ENCODE results near the gene PTH2R. TPM values are rescaled to one million over a fixed set of nuclear protein-coding genes. Genes with fewer than 3 reads are reported as not detected.
A peak's percentile ranks its signal among the peaks of the same experiment; 100 is the strongest.

PTH2R gene
- total RNA-seq, 1 experiment from 2014 or later: not detected

GRCh38 chr2:208361077-208361441, 45.5 kb upstream of the PTH2R start:
- ChIA-PET POLR2A (ENCODE audit: low non-redundant PET) (no interaction called here), CTCF (no interaction called here)
- no TSS peak for BruUV-seq (replicated peaks)

GRCh38 chr2:208363485-208363884, 43.1 kb upstream of the PTH2R start:
- TF ChIP-seq EZH2 (IDR thresholded peaks at IDR 0.05; ENCODE audit: borderline replicate concordance, low read depth, low read length, poor library complexity, severe bottlenecking): no peak
- no peak for TF ChIP-seq CTCF (conservative IDR thresholded peaks at IDR 0.05; ENCODE audit: low read depth, low read length)
- POLR2A ChIA-PET (ENCODE audit: low non-redundant PET): no interaction called here
- H3K27ac ChIP-seq (ENCODE audit: low read depth, low read length, poor library complexity, severe bottlenecking): no peak overlapping the region

More at GRCh38 chr2:208361077-208361441, 45.5 kb upstream of the PTH2R start:
- no peaks in the 10 kb centered on the region for H3K27me3 ChIP-seq (replicated peaks; ENCODE audit: insufficient read depth, low read depth, low read length, poor library complexity)
- no peaks in the 10 kb centered on the region for H3K4me1 ChIP-seq (ENCODE audit: insufficient read depth, low read length, poor library complexity, severe bottlenecking)
- H3K36me3 ChIP-seq (ENCODE audit: insufficient read depth, low read length, poor library complexity, severe bottlenecking): no peaks in the 10 kb centered on the region
- no peak overlapping the region for H3K27ac ChIP-seq (ENCODE audit: low read depth, low read length, poor library complexity, severe bottlenecking)
- H3K9me3 ChIP-seq (ENCODE audit: low read depth, low read length, poor library complexity, severe bottlenecking): no peaks in the 10 kb centered on the region
- intact Hi-C loops (cut with micrococcal nuclease; ENCODE audit: unreplicated experiment): no loop called here
- no peak for TF ChIP-seq CTCF (conservative IDR thresholded peaks at IDR 0.05; ENCODE audit: low read depth, low read length)
- no peak for TF ChIP-seq EZH2 (IDR thresholded peaks at IDR 0.05; ENCODE audit: borderline replicate concordance, low read depth, low read length, poor library complexity, severe bottlenecking)
- no peak overlapping the region for H3K4me3 ChIP-seq (ENCODE audit: low read depth, low read length, poor library complexity, severe bottlenecking)
- no peak for DNase-seq (ENCODE audit: low spot score)

GRCh38 chr2:208366215-208367127, 40.1 kb upstream of the PTH2R start:
- no peaks in the 10 kb centered on the region for H3K27me3 ChIP-seq (replicated peaks; ENCODE audit: insufficient read depth, low read depth, low read length, poor library complexity)
- no peaks in the 10 kb centered on the region for H3K4me1 ChIP-seq (ENCODE audit: insufficient read depth, low read length, poor library complexity, severe bottlenecking)
- H3K9me3 ChIP-seq (ENCODE audit: low read depth, low read length, poor library complexity, severe bottlenecking): no peaks in the 10 kb centered on the region
- no peak overlapping the region for H3K4me3 ChIP-seq (ENCODE audit: low read depth, low read length, poor library complexity, severe bottlenecking)
- CTCF ChIA-PET: no interaction called here
- DNase-seq (ENCODE audit: low spot score): no peak
- POLR2A ChIA-PET (ENCODE audit: low non-redundant PET): no interaction called here
- no TSS peak for BruUV-seq (replicated peaks)
- TF ChIP-seq EZH2 (IDR thresholded peaks at IDR 0.05; ENCODE audit: borderline replicate concordance, low read depth, low read length, poor library complexity, severe bottlenecking) (no peak), CTCF (conservative IDR thresholded peaks at IDR 0.05; ENCODE audit: low read depth, low read length) (no peak)
- H3K27ac ChIP-seq (ENCODE audit: low read depth, low read length, poor library complexity, severe bottlenecking): no peak overlapping the region
- no peaks in the 10 kb centered on the region for H3K36me3 ChIP-seq (ENCODE audit: insufficient read depth, low read length, poor library complexity, severe bottlenecking)
- intact Hi-C loops (cut with micrococcal nuclease; ENCODE audit: unreplicated experiment): no loop called here

More at GRCh38 chr2:208363485-208363884, 43.1 kb upstream of the PTH2R start:
- Histone ChIP-seq H3K9me3 (ENCODE audit: low read depth, low read length, poor library complexity, severe bottlenecking) (no peaks in the 10 kb centered on the region), H3K36me3 (ENCODE audit: insufficient read depth, low read length, poor library complexity, severe bottlenecking) (no peaks in the 10 kb centered on the region), H3K4me3 (ENCODE audit: low read depth, low read length, poor library complexity, severe bottlenecking) (no peak overlapping the region), H3K27me3 (replicated peaks; ENCODE audit: insufficient read depth, low read depth, low read length, poor library complexity) (no peaks in the 10 kb centered on the region), H3K4me1 (ENCODE audit: insufficient read depth, low read length, poor library complexity, severe bottlenecking) (no peaks in the 10 kb centered on the region)
- peak; percentile 31 for DNase-seq (ENCODE audit: low spot score)
- CTCF ChIA-PET: no interaction called here
- no TSS peak for BruUV-seq (replicated peaks)
- intact Hi-C loops (cut with micrococcal nuclease; ENCODE audit: unreplicated experiment): no loop called here
